Adrenal gland (tissue), 5 donors: Measurements from ENCODE around the gene PLCG2.

Source experiments
- CTCF ChIP-seq, 6 experiments: fragments of 450-650 bp in 4 of 6; fragments of 200-600 bp in 2 of 6; sonication (generic) in 1 of 6; IDR thresholded peaks; 1 replicate in 5 of 6; 2 replicates in 1 of 6; pipeline versions ENCODE4 v1.5.1 to v1.8.0; 2016 to 2021; ENCODE audit warnings: antibody characterized with exemption in 6 of 6, mild to moderate bottlenecking in 2 of 6, moderate library complexity in 1 of 6
- POLR2A ChIP-seq, 2 donors: fragments of 450-650 bp; IDR thresholded peaks; one replicate each; pipeline ENCODE4 v1.6.1; 2017; ENCODE audit warnings: antibody characterized with exemption in 2 of 2, mild to moderate bottlenecking in 2 of 2, moderate library complexity in 1 of 2
- donor health status: DM: no; HTN: no; CAD: no.

- TF ChIP-seq CTCF (IDR thresholded peaks at IDR 0.05) (no peak), POLR2A (IDR thresholded peaks at IDR 0.05) (no peak)
Measured at GRCh38 chr16:81744385-81744784, 34.7 kb upstream of the PLCG2 start.
